Endothelial cell of umbilical vein (primary cell): ENCODE data around the gene CNGB1. TPM values are rescaled to one million over a fixed set of nuclear protein-coding genes. Genes with fewer than 3 reads are reported as not detected.

Source experiments
- BruUV-seq: library from RNA; stranded (reverse); fragments of 400-500 nt; replicated peaks from 2 replicates; lab custom pipeline; 2021; lab: Mats Ljungman, UMichigan
- CTCF ChIA-PET: fragments of 300-600, 350-600 bp; sonication (Branson Sonifier 250); formaldehyde crosslinking; loops from one replicate; lab custom pipeline; 2021; ENCODE audit warnings: antibody characterized with exemption, inconsistent platforms; lab: Charles Lee
- POLR2A ChIA-PET: fragments of 300-600, 350-600 bp; sonication (Branson Sonifier 250); formaldehyde crosslinking; loops from one replicate; lab custom pipeline; 2021; ENCODE audit warnings: antibody characterized with exemption, inconsistent platforms; lab: Charles Lee
- DNase-seq: peaks from one replicate; pipeline ENCODE4 v3.0.0-alpha.2; 2011; ENCODE audit warnings: low read depth, low spot score
- FAIRE-seq: peaks from 2 replicates; lab custom pipeline; 2011; peaks lifted over from hg19 to GRCh38; lab: Jason Lieb, UNC
- H2AFZ ChIP-seq: 2 replicates; pipeline ENCODE4 v1.6.0; 2012; ENCODE audit warnings: low read depth, low read length, control low read depth, inconsistent platforms
- H3K27ac ChIP-seq: 2 replicates; pipeline ENCODE4 v1.5.1; 2011; ENCODE audit warnings: low read depth, mild to moderate bottlenecking, control low read depth, low read length, moderate library complexity; ENCODE audit not compliant: insufficient read depth
- H3K27me3 ChIP-seq, 2 experiments: 2 replicates each; pipeline versions ENCODE4 v1.6.0 to v1.6.1; 2011; ENCODE audit warnings: low read length in 2 of 2, mixed read lengths in 1 of 2; ENCODE audit not compliant: control insufficient read depth in 2 of 2, insufficient read depth in 2 of 2
- H3K36me3 ChIP-seq, 2 experiments: 2 replicates in 1 of 2; 3 replicates in 1 of 2; pipeline ENCODE4 v1.5.1; 2011; ENCODE audit warnings: low read length in 2 of 2, mild to moderate bottlenecking in 1 of 2, moderate library complexity in 1 of 2; ENCODE audit not compliant: control insufficient read depth in 2 of 2, insufficient read depth in 2 of 2; ENCODE audit errors: extremely low read depth in 1 of 2
- H3K4me1 ChIP-seq: 3 replicates; pipeline ENCODE4 v1.5.1; 2011; ENCODE audit warnings: mild to moderate bottlenecking, low read length; ENCODE audit not compliant: control insufficient read depth, insufficient read depth; ENCODE audit errors: extremely low read depth
- H3K4me2 ChIP-seq: 2 replicates; pipeline ENCODE4 v1.6.1; 2011; ENCODE audit warnings: low read length, control low read depth, mixed read lengths; ENCODE audit not compliant: insufficient read depth
- H3K4me3 ChIP-seq, 3 experiments: fragments of 200-600 bp in 1 of 3; sonication (generic), shearing (Covaris generic) in 1 of 3; replicated peaks in 1 of 3; 2 replicates each; pipeline ENCODE4 v1.5.1; 2011 to 2016; ENCODE audit warnings: control low read depth in 3 of 3, low read length in 3 of 3, mild to moderate bottlenecking in 2 of 3, inconsistent platforms in 1 of 3, low read depth in 1 of 3, moderate library complexity in 1 of 3; ENCODE audit not compliant: insufficient read depth in 1 of 3
- H3K79me2 ChIP-seq: 2 replicates; pipeline ENCODE4 v1.6.0; 2012; ENCODE audit warnings: low read length, inconsistent platforms; ENCODE audit not compliant: control insufficient read depth, insufficient read depth
- H3K9ac ChIP-seq: replicated peaks from 2 replicates; pipeline ENCODE3; 2011; ENCODE audit warnings: low read length, control low read depth; ENCODE audit not compliant: insufficient read depth; ENCODE audit errors: extremely low read depth
- H3K9me1 ChIP-seq: replicated peaks from 3 replicates; pipeline ENCODE4 v1.6.0; 2011; ENCODE audit warnings: mild to moderate bottlenecking, low read length; ENCODE audit not compliant: control insufficient read depth, insufficient read depth; ENCODE audit errors: extremely low read depth
- H3K9me3 ChIP-seq: replicated peaks from 2 replicates; pipeline ENCODE4 v1.5.1; 2012; ENCODE audit warnings: low read length, inconsistent platforms; ENCODE audit not compliant: control insufficient read depth, insufficient read depth
- H4K20me1 ChIP-seq: replicated peaks from 2 replicates; pipeline ENCODE3; 2011; ENCODE audit warnings: mild to moderate bottlenecking, low read length; ENCODE audit not compliant: control insufficient read depth, insufficient read depth; ENCODE audit errors: extremely low read depth
- EZH2 ChIP-seq: IDR thresholded peaks from 2 replicates; pipeline ENCODE4 v1.6.1; 2012; ENCODE audit warnings: borderline replicate concordance, low read depth, mild to moderate bottlenecking, moderate library complexity, low read length, inconsistent platforms; ENCODE audit not compliant: severe bottlenecking
- FOS ChIP-seq: IDR thresholded peaks from 2 replicates; pipeline ENCODE4 v1.6.1; 2011; ENCODE audit warnings: mild to moderate bottlenecking, low read length, moderate library complexity, borderline replicate concordance; ENCODE audit not compliant: insufficient read depth
- GATA2 ChIP-seq: IDR thresholded peaks from 2 replicates; pipeline ENCODE4 v1.7.0; 2011; ENCODE audit warnings: low read depth, mild to moderate bottlenecking, moderate library complexity, mixed read lengths, low read length; ENCODE audit not compliant: insufficient read length, insufficient read depth
- JUN ChIP-seq: IDR thresholded peaks from 2 replicates; pipeline ENCODE4 v1.6.1; 2011; ENCODE audit warnings: borderline replicate concordance, low read depth; ENCODE audit not compliant: insufficient read length, insufficient read depth
- MAX ChIP-seq: IDR thresholded peaks from 2 replicates; pipeline ENCODE4 v1.6.1; 2011; ENCODE audit not compliant: insufficient read depth, insufficient read length
- MYC ChIP-seq: IDR thresholded peaks from one replicate; pipeline ENCODE4 v1.6.1; 2011; ENCODE audit warnings: mild to moderate bottlenecking, low read depth, low read length
- POLR2A ChIP-seq: IDR thresholded peaks from 2 replicates; pipeline ENCODE4 v1.6.1; 2012; ENCODE audit warnings: low read depth, mild to moderate bottlenecking, control low read depth, low read length
- POLR2AphosphoS5 ChIP-seq: IDR thresholded peaks from 2 replicates; pipeline ENCODE4 v1.6.1; 2012; ENCODE audit warnings: low read depth, mild to moderate bottlenecking, control low read depth, low read length, moderate library complexity; ENCODE audit not compliant: insufficient read depth
- dilution Hi-C: fragments of 300-500 bp; cut with MboI; formaldehyde crosslinking; loops from one replicate; pipeline ENCODE4 v1.15.0; 2019; ENCODE audit warnings: low sequenced_read_pairs; ENCODE audit not compliant: extremely low pct_ligation_motif_present
- intact Hi-C: fragments of 100-400 bp; cut with micrococcal nuclease; formaldehyde crosslinking; loops from one replicate; pipeline ENCODE4 v1.10.0; 2022
- polyA plus RNA-seq, 4 experiments: library from polyadenylated mRNA; depleted of rRNA in 3 of 4; stranded (reverse) in 3 of 4; unstranded in 1 of 4; fragments of >200 nt; gene quantifications; 2 replicates each; pipeline versions ENCODE4 v1.2.1 to v1.2.3, GENCODE V29; 2011 to 2012; ENCODE audit warnings: missing spikeins in 1 of 4
- total RNA-seq: library from RNA; stranded (reverse); gene quantifications from 2 replicates; pipeline ENCODE4 v1.2.3, GENCODE V29; 2021
- TF ChIP-seq, protein P1 (sequence below), 2 donors: IDR thresholded peaks; 1 replicate in 1 of 2; 2 replicates in 1 of 2; pipeline ENCODE4 v1.5.1; 2011; ENCODE audit warnings: low read length in 2 of 2, mild to moderate bottlenecking in 2 of 2, moderate library complexity in 2 of 2, control low read depth in 1 of 2, inconsistent platforms in 1 of 2, low read depth in 1 of 2; ENCODE audit not compliant: insufficient read depth in 1 of 2; ENCODE audit errors: extremely low read depth in 1 of 2

Gene CNGB1
- total and polyA plus RNA-seq, 2 donors (not counting 3 experiments of a cell fraction or from before 2014, with no cell fraction given), result not detected

GRCh38 chr16:57876210-57876609, 94.7 kb downstream of the CNGB1 start:
- DNase-seq (no peak), FAIRE-seq (no peak)
- Histone ChIP-seq H3K9ac (no peak overlapping the region), H3K79me2 (no peaks in the 10 kb centered on the region), H3K9me3 (no peaks in the 10 kb centered on the region), H4K20me1 (no peaks in the 10 kb centered on the region), H3K4me2 (no peak overlapping the region), H2AFZ (no peak overlapping the region), H3K27me3 (peaks cover 6% of the 10 kb centered on the region in 2 experiments), H3K4me3 (no peak overlapping the region), H3K9me1 (no peaks in the 10 kb centered on the region), H3K36me3 (no peaks in the 10 kb centered on the region), H3K4me1 (peaks cover 1% of the 10 kb centered on the region), H3K27ac (no peak overlapping the region)
- dilution Hi-C loops, result no loop called here
- intact Hi-C loops, result no loop called here
- TF ChIP-seq POLR2AphosphoS5 (no peak), JUN (no peak), FOS (no peak), POLR2A (no peak), MYC (no peak), EZH2 (no peak), GATA2 (no peak), MAX (no peak)
- TF ChIP-seq, protein P1, sequence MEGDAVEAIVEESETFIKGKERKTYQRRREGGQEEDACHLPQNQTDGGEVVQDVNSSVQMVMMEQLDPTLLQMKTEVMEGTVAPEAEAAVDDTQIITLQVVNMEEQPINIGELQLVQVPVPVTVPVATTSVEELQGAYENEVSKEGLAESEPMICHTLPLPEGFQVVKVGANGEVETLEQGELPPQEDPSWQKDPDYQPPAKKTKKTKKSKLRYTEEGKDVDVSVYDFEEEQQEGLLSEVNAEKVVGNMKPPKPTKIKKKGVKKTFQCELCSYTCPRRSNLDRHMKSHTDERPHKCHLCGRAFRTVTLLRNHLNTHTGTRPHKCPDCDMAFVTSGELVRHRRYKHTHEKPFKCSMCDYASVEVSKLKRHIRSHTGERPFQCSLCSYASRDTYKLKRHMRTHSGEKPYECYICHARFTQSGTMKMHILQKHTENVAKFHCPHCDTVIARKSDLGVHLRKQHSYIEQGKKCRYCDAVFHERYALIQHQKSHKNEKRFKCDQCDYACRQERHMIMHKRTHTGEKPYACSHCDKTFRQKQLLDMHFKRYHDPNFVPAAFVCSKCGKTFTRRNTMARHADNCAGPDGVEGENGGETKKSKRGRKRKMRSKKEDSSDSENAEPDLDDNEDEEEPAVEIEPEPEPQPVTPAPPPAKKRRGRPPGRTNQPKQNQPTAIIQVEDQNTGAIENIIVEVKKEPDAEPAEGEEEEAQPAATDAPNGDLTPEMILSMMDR (IDR thresholded peaks at IDR 0.05; ENCODE audit: extremely low read depth in 1 of 2, insufficient read depth in 1 of 2, low read depth in 1 of 2, low read length in 2 of 2), result no peak
- BruUV-seq, result no TSS peak
- POLR2A ChIA-PET, result no interaction called here
- CTCF ChIA-PET, result interaction anchor here (0.7 kb wide), 1 partner anchor 17 kb away, joined by 3 read pairs; no protein-coding TSS in a partner anchor
